ENCODE results near the gene SERPINB13.
"Not testable (repeated sequence)": the region's sequence is repeated elsewhere in the genome, so short reads cannot be mapped to it uniquely, and the experiment has no call there.

SERPINB13 gene

DNA sequence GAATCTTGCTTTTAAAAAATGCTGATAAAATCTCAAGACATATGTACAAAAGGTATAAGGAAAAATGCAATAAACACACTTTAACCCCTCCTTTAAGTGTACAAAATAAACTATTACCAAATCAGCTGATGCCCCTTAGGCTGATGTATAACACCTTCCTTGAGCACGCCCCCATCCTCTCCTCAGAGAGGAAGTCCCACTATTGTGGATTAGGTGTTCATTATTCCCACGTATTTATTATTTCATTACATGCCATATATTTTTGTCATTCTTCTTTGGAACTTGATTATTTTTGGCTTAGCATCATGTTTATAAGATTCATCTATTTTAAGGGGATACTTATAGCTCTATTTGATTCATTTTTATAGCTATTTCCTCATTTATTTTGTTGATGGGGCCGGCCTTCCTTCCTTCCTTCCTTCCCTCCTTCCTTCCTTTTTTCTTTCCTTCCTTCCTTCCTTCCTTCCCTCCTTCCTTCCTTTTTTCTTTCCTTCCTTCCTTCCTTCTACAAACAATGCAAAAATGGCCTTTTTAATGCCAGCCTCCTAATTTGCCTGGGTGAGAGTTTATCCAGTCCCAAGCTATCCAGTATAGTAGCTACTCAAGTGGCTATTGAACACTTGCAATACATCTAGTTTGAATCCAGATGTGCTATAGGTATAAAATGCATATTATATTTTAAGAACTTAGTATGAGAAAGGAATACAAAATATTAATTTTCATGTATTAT, 4.0 kb downstream of the SERPINB13 start:
- DNase-seq = no peak

GRCh38 chr18:63591725-63592124, 4.6 kb downstream of the SERPINB13 start:
- DNase-seq = no peak

GRCh38 chr18:63592471-63592870, 5.3 kb downstream of the SERPINB13 start:
- no peak for DNase-seq

GRCh38 chr18:63596964-63597363, 9.8 kb downstream of the SERPINB13 start:
- DNase-seq = no peak

DNA sequence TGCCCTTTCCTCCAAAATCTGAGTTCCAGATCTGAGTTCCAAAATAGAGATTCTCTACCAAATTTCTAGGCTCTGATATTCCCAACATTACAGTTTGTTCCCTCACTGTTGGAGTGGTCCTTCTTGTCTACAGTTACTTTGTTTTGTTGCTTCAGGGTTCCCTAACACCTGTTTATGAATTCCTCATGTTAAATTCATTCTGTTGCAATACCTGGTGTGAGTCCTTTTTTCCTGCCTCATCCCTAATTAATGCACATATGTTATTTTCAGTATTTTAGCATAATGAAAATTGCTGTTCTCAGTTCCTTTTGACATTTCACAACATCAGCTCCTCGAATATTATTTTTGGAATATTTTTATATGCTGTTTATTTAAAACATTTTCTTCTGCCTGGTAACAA, 16.2 kb downstream of the SERPINB13 start:
- no peak for DNase-seq

DNA sequence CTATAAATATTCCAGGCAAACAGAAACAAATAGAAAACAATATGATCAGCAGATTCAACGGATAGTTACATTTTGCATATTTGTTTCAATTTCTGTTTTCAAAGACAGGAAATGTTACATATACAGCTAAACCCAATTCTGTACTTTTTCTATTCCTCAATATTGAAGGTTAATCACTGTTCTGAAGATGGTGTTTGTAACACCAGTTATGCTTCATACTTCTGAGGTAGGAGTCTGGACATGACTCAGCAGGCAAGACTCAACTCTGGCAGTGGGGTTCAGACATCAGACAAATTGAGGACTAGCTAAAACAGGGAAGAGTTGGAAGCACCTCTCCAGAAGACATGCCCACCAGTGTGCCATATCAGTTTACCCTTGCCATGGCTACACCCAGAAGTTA, 16.6 kb downstream of the SERPINB13 start:
- DNase-seq = no peak

GRCh38 chr18:63604791-63605567, 17.8 kb downstream of the SERPINB13 start:
- DNase-seq = peak; percentile 84

- no peak for DNase-seq
Measured at GRCh38 chr18:63606526-63606925, 19.4 kb downstream of the SERPINB13 start.

DNA sequence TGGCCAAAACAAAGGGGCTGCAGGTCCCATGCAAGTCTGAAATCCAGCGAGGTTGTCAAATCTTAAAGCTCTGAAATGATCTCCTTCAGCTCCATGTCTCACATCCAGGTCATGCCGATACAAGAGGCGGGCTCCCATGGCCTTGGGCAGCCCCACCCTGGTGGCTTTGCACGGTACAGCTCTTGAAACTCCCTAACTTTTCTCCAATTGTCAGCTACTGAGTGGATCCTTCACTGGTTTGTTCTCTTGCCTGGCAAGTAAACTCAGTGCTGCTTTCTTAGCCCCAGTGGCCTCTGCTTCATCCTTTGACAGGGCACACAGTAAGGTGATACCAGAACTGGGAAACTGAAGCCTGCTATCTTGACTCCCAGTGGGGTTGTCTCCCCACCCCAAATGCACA, 26.3 kb downstream of the SERPINB13 start:
- no peak for DNase-seq

DNA sequence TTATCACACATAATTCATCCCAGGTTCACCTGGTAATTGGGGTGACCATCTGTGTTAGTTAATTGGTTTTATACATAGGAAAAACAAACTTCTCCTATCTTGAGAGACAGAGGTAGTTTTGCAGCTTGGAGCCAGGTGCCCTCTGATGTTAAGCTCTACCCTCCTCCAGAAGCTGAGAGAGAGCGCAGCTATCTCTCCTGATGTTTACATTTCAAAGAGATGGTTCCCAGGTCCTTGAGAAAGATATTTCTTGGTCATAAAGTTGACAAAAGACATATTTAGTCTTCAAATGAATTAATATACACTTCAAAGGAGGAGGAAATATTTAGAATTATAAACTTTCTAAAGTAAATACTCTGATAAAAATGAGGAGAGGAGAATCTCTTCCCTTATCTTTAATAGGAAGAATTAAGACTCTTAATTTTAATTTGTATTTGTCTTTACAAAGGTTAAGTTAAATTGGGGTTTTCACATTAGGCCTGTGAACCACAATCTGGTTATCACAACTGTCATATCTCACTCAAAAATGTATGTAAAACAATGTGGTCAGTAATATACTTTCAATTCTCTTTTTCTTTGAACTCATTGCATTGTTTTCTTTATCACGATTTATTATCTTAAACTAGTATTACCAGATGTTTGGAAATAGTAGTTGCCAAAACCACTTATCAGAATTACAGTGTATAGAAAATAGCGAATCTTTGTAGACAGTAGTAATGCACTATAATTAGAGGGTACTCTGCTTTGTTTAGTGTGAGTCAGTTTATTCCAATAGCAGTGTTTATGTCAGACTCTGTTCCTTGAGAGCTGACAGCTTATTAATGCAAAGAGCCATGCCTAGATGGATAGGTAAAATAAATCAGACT, 30.1 kb downstream of the SERPINB13 start:
- no peak for DNase-seq

DNA sequence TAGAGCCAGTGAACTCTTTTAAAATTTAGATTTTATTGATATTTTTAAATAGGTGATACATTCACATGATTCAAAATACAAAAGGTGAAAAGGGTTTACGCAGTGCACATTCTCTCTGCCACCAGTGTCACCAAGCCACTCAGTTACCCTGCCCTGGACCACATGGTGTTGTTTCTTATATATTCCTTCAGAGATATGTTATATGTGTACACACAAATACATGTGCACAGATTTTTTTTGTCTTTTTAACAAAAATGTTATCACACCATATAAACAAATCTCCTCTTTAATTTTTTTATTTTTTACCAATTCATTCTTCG, 30.7 kb downstream of the SERPINB13 start:
- no peak for DNase-seq

- DNase-seq = no peak
Measured at GRCh38 chr18:63619661-63620060, 32.5 kb downstream of the SERPINB13 start.

- DNase-seq = no peak
Measured at GRCh38 chr18:63624863-63625262, 37.7 kb downstream of the SERPINB13 start.

DNA sequence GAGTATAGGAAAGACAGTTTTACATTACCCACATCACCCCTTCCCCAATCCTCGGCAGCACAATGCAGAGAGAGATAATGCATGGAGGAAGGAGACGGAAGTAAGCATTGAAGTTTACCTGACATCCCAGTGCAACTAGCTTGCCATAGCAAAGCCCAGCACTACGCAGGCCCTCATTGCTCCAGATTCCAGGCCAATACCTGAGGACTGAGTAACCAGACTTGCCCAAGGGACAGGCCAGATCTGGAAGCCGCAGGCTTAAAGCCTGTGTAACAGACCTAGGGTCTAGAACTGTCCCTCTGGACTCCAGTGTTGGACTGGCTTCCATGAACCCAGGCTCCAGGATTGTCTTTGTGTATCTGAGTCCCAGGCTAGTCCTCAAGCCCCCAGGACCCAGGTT, 39.3 kb downstream of the SERPINB13 start:
- DNase-seq = no peak

DNA sequence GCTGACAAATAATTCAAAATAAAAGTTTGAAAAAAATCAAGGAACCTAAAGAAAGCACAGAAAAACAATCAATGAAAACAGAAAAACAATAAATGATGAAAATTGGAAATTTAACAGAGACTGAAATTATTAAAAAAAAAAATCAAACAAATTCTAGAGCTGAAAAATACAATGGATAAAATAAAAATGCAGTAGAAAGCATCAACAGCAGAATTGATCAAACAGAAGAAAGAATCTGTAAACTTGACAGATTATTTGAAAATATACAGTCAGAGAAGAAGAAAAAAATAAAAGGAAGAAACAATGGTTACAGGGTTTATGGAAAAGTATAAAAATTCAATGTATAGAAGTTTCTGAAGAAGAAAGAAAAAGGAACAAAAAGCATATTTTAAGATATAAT, 40.7 kb downstream of the SERPINB13 start:
- DNase-seq = no peak

- no peak for DNase-seq
Measured at GRCh38 chr18:63637703-63638102, 50.6 kb downstream of the SERPINB13 start.

DNA sequence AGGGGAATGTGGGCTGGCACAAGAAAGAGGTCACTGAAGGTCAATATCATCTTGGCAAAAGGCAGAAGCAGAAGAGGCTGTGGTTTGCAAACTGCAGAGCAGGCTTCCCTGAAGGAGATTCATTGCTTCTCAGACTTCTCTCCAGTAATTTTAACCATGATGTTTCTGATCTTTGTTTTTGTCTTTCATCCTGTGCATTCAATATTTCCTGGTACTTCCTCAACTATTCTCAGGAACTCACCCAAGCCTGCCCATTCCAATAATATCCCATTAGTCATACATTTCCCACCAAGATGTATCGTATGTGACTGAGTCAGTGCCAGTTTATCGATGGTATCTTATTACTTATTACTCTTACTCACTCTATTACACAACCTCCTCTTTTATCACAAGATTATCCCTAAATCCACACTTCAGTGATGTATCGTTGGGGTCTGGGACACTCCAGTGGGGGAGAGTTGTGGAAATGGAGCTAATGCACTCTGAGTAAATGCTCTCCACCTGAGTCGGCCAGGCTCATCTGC, 54.1 kb downstream of the SERPINB13 start:
- not testable (repeated sequence) for DNase-seq

DNA sequence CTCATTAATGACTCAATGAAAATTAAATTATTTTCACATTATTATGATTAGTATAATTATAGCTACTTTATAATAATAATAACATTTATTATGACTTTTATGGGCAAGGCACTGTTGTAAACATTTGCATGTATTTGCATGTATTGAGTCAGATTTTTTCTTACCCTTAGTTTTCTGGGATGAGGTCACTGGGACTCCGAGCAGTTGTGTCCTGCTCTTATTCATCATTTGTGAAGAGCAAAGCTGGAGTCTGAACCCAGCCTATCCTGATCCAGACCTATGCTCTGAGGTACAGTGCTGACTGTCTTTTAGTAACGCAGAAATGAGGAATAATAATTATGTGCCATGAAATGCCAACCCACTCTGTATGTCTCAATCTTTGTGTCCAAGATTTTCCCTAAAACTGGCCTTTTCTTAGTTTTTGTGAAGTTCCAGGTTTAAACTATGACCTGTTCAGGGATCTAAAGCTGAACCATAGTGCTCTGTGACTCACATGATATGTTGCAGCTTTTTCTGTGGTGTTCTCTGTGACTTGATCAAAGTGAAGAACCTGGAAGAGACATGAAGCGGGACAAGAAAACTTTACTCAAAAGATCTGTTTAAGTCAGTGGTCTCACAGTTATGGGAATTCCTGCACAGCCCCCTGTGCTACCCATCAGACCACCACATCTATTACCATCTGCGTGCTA, 55.7 kb downstream of the SERPINB13 start:
- not testable (repeated sequence) for DNase-seq

- DNase-seq = not testable (repeated sequence)
Measured at GRCh38 chr18:63644142-63644541, 57.0 kb downstream of the SERPINB13 start, which contains the start of gene SERPINB4. SERPINB4 (minus strand) TSS chr18:63644256; CDS start chr18:63643577, 679 bp downstream.

GRCh38 chr18:63644694-63645093, 57.6 kb downstream of the SERPINB13 start:
- not testable (repeated sequence) for DNase-seq

DNA sequence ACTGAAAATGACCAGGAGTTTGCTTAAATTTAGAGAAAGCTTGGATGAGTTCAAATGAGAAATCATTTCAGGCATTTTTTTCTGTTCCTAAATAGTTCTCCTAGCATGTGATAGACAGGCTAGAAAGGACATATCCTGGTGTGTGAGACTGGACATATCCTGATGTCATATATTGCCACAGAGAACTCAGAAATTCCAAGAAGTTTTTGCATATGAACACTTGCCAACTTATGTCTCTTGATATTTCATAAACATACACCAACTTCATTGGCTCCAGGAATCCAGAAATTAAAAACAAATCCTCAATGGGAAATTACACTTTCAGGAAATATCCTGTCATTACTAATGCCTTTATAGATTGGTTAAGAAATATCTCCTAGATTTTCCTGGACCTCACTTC, 59.8 kb downstream of the SERPINB13 start:
- no peak for DNase-seq

DNA sequence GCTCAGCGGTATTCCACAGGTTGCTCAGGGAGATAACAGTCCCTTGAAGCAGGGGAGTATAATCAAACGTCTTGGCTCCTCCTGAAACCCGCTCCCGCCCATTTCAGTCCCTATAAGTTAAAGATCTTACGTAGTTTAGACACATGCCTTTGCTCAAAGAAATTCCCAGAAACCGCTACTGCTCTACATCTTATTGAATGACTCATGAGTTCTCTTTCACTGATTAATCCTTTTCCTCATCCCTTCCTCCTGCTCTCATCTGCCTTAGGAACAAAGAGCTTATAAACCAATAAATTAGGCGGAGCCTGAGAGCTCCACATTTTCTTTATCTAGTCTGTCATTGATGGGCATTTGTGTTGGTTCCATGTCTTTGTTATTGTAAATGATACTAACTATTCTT, 61.1 kb downstream of the SERPINB13 start:
- DNase-seq = no peak

All from NCI-H2029 (cell line).